ENCODE measurements around the gene BAIAP2L1.
"Not testable (repeated sequence)": the region's sequence is repeated elsewhere in the genome, so short reads cannot be mapped to it uniquely, and the experiment has no call there.

BAIAP2L1 gene

GRCh38 chr7:98400542-98401340, at the start of gene BAIAP2L1:
TSS of gene BAIAP2L1 (minus strand) at chr7:98401090. CDS start at chr7:98400852, 238 bp downstream.
- peak; percentile 74 for DNase-seq (ENCODE audit: low spot score)

- no peak for DNase-seq (ENCODE audit: low spot score)
Observed at GRCh38 chr7:98448766-98449165, 47.9 kb upstream of the BAIAP2L1 start.

GRCh38 chr7:98440992-98441391, 40.1 kb upstream of the BAIAP2L1 start:
- DNase-seq (ENCODE audit: low spot score), result not testable (repeated sequence)

GRCh38 chr7:98439484-98439883, 38.6 kb upstream of the BAIAP2L1 start:
- no peak for DNase-seq (ENCODE audit: low spot score)

- DNase-seq (ENCODE audit: low spot score), result no peak
Observed at GRCh38 chr7:98434087-98434486, 33.2 kb upstream of the BAIAP2L1 start.

- DNase-seq (ENCODE audit: low spot score), result no peak
Observed at GRCh38 chr7:98429799-98430198, 28.9 kb upstream of the BAIAP2L1 start.

GRCh38 chr7:98423043-98423442, 22.2 kb upstream of the BAIAP2L1 start:
- DNase-seq (ENCODE audit: low spot score), result no peak

- peak; percentile 24 for DNase-seq (ENCODE audit: low spot score)
Observed at GRCh38 chr7:98420966-98421612, 20.2 kb upstream of the BAIAP2L1 start.

GRCh38 chr7:98419988-98420387, 19.1 kb upstream of the BAIAP2L1 start:
- DNase-seq (ENCODE audit: low spot score), result not testable (repeated sequence)

GRCh38 chr7:98419316-98419691, 18.4 kb upstream of the BAIAP2L1 start:
- not testable (repeated sequence) for DNase-seq (ENCODE audit: low spot score)

GRCh38 chr7:98418636-98419315, 17.9 kb upstream of the BAIAP2L1 start:
- DNase-seq (ENCODE audit: low spot score), result peak; percentile 97

GRCh38 chr7:98418271-98418635, 17.4 kb upstream of the BAIAP2L1 start:
- peak; percentile 49 for DNase-seq (ENCODE audit: low spot score)

- not testable (repeated sequence) for DNase-seq (ENCODE audit: low spot score)
Observed at GRCh38 chr7:98417604-98418270, 16.8 kb upstream of the BAIAP2L1 start.

GRCh38 chr7:98414205-98414900, 13.5 kb upstream of the BAIAP2L1 start:
- no peak for DNase-seq (ENCODE audit: low spot score)

GRCh38 chr7:98413655-98414054, 12.8 kb upstream of the BAIAP2L1 start:
- DNase-seq (ENCODE audit: low spot score), result not testable (repeated sequence)

GRCh38 chr7:98409843-98410242, 9.0 kb upstream of the BAIAP2L1 start:
- DNase-seq (ENCODE audit: low spot score), result no peak

- not testable (repeated sequence) for DNase-seq (ENCODE audit: low spot score)
Observed at GRCh38 chr7:98408146-98408545, 7.3 kb upstream of the BAIAP2L1 start.

GRCh38 chr7:98406827-98407226, 5.9 kb upstream of the BAIAP2L1 start:
- DNase-seq (ENCODE audit: low spot score), result no peak

GRCh38 chr7:98404840-98405239, 4.0 kb upstream of the BAIAP2L1 start:
- no peak for DNase-seq (ENCODE audit: low spot score)

- no peak for DNase-seq (ENCODE audit: low spot score)
Observed at GRCh38 chr7:98399890-98400541, 874 bp downstream of the BAIAP2L1 start.

GRCh38 chr7:98399462-98399861, 1.4 kb downstream of the BAIAP2L1 start:
- no peak for DNase-seq (ENCODE audit: low spot score)
